Upper lobe of left lung (tissue), 4 donors: Measurements from ENCODE around the gene POU2F2.

Experiments used
- CTCF ChIP-seq, 6 experiments: fragments of 450-650 bp in 4 of 6; fragments of 200-600 bp in 2 of 6; sonication (generic) in 2 of 6; IDR thresholded peaks; one replicate each; pipeline ENCODE4 v1.5.1; 2016 to 2019; ENCODE audit warnings: antibody characterized with exemption in 6 of 6
- POLR2A ChIP-seq, 4 donors: fragments of 450-650 bp; IDR thresholded peaks; one replicate each; pipeline ENCODE4 v1.5.1; 2016 to 2017; ENCODE audit warnings: antibody characterized with exemption in 4 of 4, mild to moderate bottlenecking in 2 of 4

- TF ChIP-seq POLR2A (IDR thresholded peaks at IDR 0.05) (no peak), CTCF (IDR thresholded peaks at IDR 0.05) (no peak)
These were observed 93.6 kb downstream of the POU2F2 start for GRCh38 chr19:42038666-42039065.
